Mesenteric fat pad (tissue), 1 donor: ENCODE measurements around the gene CNDP1. TPM values are rescaled to one million over a fixed set of nuclear protein-coding genes. Genes with fewer than 3 reads are reported as not detected.
"Not testable (repeated sequence)": the region's sequence is repeated elsewhere in the genome, so short reads cannot be mapped to it uniquely, and the experiment has no call there.

ENCODE experiments used
- DNase-seq: peaks from one replicate; pipeline ENCODE4 v3.0.0-alpha.2; 2020; ENCODE audit warnings: low spot score
- total RNA-seq: library from RNA; stranded (reverse); fragmentation: NEBNext Ultra II Directional; extraction: Animal tissue kit (Norgen Biotek cat#: 25700); gene quantifications from one replicate; pipeline ENCODE4 v1.2.1, GENCODE V29; 2021
- donor health status: DM: yes; HTN: yes; CAD: no.

CNDP1 gene
- total RNA-seq, 1 donor from 2014 or later = not detected

DNA sequence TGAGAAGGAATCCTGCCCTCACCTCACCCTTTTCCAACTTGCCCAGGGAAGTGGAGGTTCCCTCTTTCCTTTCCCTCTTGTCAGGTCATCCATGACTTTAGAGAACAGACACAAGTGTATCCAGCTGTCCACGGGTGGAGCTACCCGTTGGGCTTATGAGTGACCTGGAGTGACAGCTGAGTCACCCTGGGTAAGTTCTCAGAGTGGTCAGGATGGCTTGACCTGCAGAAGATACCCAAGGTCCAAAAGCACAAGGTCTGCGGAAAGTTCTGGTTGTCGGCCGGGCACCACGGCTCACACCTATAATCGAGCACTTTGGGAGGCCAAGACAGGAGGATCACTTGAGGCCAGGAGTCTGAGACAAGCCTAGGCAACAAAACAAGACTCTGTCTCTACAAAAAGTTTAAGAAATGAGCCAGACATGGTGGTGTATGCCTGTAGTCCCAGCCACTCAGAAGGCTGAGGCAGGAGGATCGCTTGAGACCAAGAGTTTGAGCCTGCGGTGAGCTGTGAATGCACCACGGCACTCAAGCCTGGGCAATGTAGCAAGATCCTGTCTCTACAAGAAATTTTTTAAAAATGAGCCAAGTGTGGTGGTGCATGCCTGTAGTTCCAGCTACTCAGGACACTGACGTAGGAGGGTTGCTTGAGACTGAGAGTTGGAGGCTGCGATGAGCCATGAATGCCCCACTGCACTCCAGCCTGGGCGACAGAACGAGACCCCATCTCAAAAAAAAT, 14.0 kb upstream of the CNDP1 start:
- peak; percentile 71 for DNase-seq

DNA sequence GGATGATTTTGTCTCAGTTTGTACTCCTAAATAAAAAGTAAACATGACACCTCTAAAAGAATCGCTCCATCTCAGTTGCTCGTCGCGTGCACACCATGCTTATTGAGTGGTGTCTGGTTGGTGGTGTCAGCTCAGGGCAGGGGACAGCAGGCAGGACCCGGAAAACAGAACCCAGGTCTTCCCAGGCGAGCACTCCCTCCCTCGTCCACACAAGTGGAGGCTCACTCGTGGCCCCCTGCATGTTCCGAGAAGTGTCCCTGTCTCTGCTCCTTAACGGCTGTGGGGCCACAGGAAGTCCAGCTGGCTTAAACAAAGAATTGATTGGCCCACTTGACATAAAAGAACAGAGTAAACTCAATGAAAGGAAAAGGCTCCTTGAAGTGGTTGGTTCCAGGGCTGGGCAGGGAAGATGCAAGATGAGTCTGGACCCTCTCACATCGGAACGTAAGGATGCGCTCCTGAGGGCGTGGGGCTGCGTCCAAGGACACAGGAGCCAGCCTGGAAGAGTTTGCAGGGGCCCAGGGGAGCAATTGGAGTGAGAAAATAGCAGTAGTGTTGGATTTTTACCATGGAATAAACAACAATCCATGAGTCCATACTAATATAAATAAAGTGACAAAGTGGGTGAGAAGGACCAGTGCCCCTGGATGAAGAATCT, 13.1 kb upstream of the CNDP1 start:
- peak; percentile 71 for DNase-seq

DNA sequence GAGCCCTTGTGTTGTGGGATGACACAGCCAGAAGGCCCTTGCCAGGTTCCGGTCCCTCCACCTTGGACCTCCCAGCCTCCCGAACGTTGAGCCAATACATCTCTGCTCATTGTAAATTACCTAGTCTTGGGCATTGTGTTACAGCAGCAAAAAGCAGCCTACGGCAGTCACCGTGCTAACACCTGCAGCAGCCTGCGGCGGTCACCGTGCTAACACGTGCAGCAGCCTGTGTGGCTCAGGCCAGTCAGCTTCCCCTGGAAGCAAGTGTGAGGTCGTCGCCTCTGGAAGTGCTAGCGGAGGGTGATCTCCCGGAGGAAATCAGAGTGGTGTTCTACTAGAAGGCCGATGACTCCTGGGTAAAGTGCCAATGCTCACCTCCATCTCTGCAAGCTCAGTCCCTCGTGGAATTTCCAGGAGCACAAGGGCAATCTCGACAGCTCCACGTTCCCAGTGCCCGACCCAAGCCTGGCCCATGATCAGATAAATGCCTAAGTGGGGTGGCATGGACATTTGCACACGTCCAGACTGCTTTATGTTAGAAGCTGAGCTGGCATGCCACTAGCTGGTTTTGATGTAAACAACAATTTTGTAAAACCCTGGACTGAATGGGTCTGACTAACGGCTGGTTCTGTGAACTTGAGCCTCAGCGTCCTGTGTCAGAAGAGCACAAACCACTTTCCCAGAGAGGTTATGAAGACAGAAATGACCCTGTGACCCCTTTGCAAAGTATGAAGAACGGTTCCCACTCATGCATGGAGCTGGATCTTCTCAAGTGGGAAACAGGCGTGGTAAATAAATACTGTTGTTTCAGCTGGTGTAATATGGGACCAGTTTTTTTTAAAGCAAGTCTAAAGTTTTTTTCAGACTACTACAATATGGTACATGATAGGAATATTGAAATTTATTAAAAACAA, 11.4 kb upstream of the CNDP1 start:
- DNase-seq = peak; percentile 78

DNA sequence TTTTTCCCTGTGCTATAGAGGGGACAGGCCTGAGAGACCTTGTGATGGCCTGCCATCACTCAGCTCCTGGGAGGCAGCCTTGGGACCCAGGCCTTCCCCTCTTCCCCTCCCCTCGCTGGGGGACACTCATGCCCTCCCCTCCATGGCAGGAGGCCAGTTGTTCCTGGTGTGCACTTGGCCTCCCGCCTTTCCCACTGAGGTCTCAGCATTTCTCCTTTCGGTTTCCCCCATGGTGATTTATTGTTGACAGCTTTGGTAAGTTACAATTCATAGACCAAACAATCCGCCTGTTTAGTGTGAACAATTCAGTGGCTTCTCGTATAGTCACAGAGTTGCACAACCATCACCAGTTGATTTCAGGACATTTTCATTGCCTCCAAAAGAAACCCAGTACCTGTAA, 10.2 kb upstream of the CNDP1 start:
- DNase-seq = no peak

DNA sequence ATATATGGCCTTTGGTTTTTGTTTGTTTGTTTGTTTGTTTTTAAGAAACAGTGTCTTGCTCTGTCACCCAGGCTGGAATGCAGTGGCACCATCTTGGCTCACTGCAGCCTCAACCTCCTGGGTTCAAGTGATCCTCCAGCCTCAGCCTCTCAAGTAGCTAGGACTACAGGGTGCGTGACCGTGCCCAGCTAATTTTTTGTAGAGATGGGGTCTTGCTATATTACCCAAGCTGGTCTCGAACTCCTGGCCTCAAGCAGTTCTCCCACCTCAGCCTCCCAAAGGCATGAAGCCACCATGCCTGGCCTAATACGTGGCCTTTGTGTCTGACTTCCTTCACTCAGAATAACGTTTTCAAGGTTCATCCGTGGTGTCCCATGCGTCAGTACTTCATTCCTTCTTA, 9.4 kb upstream of the CNDP1 start:
- DNase-seq = not testable (repeated sequence)

DNA sequence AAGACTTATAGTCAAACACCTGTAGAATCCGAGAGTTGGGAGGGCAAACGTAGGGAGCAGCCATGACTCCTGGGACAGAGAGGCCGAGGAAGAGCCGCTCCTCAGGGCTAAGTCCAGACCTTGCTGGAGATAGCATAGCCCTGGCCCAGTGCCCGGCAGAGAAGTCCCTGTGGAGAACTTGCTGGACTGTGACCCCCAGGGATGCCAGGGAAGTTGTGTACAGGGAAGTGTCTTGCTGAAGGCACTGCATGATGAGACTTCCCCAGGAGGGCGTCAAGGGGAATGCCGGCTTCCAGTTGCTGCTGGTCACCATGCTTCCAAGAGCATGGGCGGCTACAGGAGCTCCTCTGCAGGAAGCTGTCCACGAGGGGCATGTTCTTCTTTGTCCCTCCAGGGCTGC, 8.6 kb upstream of the CNDP1 start:
- DNase-seq = peak; percentile 88

DNA sequence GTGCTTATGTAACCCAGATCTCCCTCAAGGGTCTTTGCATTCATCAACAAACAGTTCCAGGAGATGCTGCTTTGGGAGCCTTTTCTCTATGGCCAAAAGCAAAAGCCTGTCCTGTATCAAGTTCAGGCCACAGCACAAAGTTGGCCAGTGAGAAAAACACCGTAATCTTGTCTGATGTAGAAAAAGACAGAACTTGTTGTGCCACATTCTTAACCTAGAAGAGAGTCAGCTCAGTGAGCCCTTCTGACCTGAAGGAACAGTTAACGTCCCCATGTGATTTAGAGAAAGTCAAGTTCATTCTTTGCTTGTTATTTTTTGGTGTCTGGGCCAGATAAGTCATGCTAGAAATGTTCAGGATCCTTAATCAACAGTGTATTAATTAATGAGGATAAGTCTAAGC, 7.8 kb upstream of the CNDP1 start:
- no peak for DNase-seq

DNA sequence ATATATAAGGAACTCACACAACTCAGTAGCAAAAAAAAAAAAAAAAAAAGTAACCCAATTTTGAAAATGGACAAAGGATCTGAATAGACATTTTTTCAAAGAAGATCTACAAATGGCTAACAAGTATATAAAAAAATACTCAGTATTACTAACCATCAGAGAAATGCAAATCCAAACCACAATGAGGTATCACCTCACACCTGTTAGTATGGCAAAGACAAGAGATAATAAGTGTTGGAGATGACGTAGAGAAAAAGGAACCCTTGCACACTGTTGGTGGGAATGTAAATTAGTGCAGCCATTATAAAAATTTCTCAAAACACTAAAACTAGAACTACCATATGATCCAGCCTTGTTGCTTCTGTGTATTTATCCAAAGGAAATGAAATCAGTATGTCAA, 5.8 kb upstream of the CNDP1 start:
- no peak for DNase-seq

DNA sequence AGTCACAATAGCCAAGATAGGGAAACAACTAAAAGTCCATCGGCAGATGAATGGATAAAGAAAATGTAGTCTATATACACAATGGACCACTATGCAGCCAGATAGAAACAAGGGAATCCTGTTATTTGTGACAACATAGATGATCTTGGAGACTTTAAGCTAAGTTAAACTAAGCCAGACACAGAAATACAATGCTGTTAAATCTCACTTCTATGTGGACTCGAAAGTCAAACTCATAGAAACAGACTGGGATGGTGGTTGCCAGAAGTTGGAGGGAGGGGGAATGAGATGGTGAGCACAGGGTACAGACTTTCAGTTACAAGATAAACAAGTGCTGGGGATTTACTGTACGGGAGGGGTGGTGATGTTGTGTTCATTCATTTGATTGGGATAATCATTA, 5.4 kb upstream of the CNDP1 start:
- no peak for DNase-seq

DNA sequence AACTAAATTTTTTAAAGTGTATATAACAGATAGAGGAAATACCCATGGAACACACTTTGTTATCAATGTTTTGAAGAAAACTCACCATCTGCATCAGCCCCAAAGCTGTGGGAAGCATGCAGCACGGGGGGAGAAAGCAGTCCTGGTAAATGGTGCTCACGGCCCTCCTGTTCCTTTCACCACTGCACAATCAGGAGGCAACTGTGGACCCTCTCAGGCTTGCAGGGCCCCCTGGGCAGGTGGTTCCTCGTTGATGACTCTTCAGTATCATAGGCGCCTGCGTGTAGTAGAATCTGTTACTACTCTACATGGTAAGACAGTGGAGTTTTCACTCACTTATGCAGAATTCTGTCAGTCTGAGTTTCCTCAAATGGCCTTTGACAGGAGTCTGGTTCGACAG, 4.9 kb upstream of the CNDP1 start:
- DNase-seq = no peak

DNA sequence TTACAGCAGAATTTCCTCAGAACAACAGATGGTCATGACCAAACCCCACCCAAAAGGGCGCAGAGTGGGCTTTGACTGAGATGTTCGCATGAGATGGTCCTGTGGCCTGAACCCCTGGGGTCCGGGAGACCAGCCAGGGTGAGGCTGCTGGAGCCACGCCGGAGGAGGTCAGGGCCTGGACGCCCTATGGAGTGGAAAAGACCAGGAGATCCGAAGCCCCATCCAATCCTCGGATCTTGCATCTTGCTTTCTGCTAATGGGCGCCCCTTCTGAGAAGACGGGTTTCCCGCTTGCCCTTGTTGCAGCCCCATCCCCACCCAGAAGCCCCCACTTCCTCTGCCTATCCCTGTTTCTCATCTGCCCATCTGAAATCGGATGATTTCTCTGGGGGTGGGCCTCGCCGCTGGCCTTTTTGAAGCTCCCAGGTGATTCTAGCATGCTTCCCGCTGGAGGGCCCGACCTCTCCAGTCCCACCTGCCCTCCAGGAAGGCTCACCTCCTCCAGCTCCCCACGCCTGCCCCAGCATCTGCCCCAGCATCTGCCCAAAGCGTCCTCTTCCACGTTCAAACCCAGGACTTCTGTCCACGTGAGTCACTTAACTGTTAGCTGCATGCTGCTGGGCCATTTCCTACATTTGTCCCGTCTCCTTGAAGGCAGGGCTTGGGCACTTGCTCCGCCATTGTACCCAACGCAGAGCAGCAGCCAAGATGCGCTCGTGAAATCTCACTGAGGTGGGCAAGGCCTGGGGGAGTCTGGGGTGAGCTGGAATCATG, 4.3 kb upstream of the CNDP1 start:
- peak; percentile 86 for DNase-seq

DNA sequence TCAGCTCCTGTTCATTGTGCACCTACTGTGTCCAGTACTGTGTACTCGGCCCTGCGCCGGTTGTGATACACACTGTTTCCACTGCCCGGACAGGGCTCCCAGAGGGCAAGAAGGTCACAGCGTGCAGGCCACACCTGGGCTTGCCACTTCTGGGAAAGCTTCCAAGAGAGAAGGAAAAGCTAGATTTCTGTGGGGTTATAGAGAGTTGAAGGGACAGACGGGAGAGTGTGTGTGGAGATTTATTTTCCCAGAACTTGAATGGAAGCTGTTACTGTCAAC, 3.8 kb upstream of the CNDP1 start:
- no peak for DNase-seq

DNA sequence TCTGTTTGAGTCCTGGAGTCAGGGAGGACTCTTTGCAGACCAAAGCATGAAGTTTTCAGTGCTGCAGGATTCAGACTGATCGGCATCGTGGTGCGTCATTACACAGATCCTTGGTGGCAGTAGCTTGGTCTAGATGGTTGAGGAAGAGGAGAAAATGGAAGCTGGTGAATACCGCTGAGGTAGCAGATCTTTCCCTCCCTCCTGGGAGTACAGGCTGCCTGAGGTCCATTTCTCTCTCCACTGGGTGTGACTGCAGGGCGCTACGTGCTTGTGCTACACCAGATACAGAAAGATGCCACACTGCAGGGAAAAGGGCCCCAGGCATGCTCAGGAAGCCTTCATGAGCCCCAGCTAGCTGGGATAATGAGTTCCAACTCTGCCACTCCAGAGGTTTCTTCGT, 3.3 kb upstream of the CNDP1 start:
- peak; percentile 39 for DNase-seq

DNA sequence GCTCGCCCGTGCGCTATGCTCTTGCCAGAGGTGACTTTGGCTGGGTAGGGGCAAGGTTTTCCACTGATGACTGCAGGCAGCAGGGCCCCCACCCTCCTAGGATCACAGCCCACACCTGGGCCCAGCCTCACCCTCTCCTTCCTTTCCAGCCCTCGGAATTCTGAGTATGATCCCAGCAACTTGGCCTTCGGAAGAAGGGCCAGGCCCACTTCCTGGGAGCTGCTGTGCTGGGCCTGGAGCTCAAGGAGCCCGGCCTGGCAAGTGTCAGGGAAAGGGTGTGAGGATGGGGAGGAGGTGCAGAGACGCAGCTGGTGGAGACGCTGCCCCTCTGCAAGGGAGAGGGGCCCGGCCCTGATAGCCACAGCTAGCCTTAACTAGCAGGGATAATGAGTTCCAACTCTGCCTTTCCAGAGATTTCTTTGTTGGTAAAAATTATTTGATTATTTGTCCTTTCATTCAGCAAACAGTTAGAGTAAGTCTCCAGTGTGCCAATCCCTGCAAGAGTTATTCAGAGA, 1.7 kb upstream of the CNDP1 start:
- DNase-seq = peak; percentile 71

DNA sequence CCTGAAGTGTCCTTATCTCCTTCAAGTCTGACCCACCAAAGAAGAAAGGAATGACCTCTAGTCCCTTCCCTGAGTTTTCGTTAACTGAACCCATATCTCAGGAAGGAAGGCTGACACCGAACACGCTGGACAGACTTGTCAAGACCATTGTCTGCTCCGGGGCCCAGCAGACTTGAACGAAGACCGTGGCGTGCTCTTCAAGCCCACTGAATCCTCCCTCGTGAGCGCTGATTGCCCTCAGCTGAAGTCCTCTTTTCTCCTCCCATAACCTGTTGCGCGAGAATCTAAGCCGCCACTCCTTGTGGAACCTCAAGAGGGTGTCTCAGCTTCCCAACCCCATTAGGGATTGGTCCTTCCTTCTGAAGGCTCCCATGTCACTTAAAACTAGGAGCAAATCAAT, 634 bp upstream of the CNDP1 start:
- DNase-seq = peak; percentile 49

DNA sequence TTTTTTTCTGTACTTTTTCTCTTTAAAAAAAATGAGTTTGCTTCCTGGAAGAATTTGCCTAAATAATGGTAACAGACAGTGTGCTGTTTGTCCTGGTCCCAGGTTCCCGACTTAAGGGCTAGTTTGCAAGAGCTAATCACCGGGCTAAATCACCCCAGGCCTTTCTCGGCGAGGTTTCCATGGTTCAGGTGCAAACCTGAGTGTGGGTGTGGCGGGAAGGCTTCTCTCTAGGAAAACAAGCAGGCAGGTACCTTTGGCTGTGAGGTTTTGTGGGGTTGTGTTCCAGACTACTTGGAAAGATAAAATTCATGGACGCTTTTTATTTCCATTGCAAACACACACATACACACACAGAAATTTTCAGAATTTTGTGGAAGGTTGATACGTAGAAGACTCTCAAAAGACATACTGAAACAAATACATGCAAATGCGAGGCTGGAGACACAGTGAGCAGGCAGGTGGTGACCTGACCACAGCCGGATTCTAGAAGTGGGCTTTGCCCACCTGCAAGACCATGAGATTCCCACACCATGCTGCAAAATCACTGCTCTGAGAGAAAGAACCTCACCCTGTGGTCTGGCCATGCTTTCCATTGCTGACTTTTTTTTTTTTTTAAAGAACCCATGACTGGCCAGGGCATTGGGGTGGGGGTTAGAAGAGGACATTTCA, 815 bp downstream of the CNDP1 start:
- peak; percentile 57 for DNase-seq

DNA sequence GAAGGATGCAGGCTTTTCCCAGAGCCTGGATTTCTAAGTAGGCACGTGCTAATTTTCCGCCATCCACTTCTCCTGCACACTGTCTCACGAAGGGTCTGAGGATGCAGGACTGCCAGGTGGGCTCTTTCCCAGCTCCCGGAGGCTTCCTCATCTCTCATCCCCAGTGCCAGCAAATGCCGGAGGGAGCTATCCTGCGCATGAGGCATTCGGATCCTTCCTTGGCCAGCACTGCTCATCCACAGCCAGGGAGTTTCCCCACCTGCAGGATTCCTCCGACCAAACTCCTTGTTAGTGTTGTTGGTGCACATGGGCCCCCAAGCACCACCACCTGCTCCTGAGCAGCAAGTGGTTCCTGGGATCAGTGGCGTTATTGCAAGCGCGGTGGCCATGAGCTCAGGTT, 5.0 kb downstream of the CNDP1 start:
- DNase-seq = peak; percentile 72

DNA sequence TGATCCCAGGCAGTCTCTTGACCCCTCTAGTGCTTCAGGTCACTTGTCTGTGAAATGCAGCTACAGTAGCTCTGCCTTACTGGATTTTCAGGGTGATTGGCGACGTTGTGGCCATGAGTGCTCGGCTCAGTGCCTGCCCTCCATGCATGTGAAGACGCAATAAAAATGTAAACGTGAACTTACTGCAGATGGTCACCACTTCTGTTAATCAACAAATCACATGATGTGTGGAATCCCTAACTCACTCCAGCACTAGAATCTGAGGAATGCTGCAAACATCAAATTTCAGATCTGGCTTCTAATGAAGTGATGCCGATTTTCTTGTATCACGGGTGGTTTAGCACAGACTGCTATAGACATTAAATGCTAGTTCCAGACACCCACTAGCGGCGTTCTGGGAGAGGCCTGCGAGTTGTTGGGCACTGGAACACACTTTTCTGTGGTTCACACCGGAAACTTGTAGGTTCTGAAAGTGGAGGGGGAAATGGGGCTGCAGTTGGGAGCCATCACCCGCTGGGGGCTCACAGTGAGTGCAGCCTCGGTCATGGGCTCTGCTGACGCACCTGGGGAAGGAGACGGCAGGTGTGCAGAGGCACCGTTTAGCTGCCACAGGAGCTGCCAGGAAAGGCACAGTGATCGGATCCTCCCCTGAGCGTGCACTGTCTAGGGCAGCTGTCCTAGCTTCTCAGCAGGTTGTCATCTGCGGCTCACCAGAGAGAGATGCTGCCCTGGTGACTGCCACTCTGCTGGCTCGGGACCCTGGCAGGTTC, 6.5 kb downstream of the CNDP1 start:
- DNase-seq = no peak

DNA sequence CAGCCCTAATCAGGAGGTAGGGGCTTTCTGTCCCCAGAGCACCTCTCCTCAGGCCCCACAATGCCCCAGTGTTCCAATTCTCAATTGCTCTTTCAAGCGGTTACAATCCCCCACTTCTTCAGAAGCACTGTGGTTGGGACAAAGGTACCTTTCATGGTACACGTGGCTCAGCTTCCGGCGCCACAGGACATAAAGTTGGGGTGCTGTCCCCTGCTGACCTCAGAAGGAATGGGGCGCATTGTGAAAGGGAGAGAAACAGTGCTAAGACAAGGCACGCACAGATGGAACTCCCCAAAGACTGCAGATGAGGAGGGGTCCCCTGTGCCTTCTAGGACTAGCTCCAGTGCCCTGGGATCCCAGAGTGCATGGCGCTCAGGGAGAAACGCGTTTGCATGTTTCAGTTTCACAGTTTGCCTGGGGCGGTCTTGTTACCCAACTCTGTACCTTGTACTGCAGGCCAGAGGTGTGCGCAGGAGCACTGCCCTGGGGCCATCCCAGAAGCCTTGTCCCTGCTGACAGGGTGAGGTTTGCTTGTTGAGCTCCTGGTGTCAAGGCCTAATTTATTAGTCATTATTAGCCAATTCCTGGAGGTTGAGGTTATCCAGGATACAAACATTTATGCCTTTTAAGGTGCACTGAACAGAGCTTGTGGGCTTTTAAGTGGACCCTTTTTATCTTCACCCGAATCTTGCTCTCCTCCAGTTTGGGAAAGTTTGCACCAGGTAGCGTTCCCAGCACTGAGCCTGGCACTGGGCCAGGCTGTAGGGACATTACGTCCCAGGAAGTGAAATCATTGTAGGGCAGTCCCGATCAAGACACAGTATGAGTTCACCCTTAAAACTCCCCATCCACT, 7.6 kb downstream of the CNDP1 start:
- no peak for DNase-seq
